Measurements from ENCODE around the gene TTC7B. TPM values are rescaled to one million over a fixed set of nuclear protein-coding genes. Genes with fewer than 3 reads are reported as not detected.

The TTC7B gene
- total and polyA plus RNA-seq, 2 donors (not counting 3 experiments of a cell fraction or from before 2014, with no cell fraction given), result 46.8 to 76.5 TPM

GRCh38 chr14:90487031-90487430, 329.2 kb downstream of the TTC7B start:
- peaks cover 8% of the 10 kb centered on the region for H3K4me1 ChIP-seq (ENCODE audit: control insufficient read depth, extremely low read depth, insufficient read depth, low read length)
- FAIRE-seq, result peak; percentile 59
- H3K4me2 ChIP-seq (ENCODE audit: insufficient read depth, low read length), result no peak overlapping the region
- intact Hi-C loops (cut with micrococcal nuclease), result no loop called here
- H3K9ac ChIP-seq (replicated peaks; ENCODE audit: extremely low read depth, insufficient read depth, low read length), result no peak overlapping the region
- no peak overlapping the region for H2AFZ ChIP-seq (ENCODE audit: low read depth, low read length)
- peaks cover under 1 to 3% of the 10 kb centered on the region in 2 experiments for H3K27me3 ChIP-seq (ENCODE audit: control insufficient read depth in 2 of 2, insufficient read depth in 2 of 2, low read length in 2 of 2)
- no peaks in the 10 kb centered on the region for H4K20me1 ChIP-seq (replicated peaks; ENCODE audit: control insufficient read depth, extremely low read depth, insufficient read depth, low read length)
- POLR2A ChIA-PET, result no interaction called here
- no peak overlapping the region for H3K4me3 ChIP-seq (replicated peaks in 1 of 3; ENCODE audit: insufficient read depth in 1 of 3, low read depth in 1 of 3, low read length in 3 of 3)
- CTCF ChIA-PET, result interaction anchor here (1.3 to 1.9 kb wide), 2 partner anchors 11 to 87 kb away, joined by 3 to 7 read pairs; no protein-coding TSS in a partner anchor
- DNase-seq (ENCODE audit: low read depth, low spot score), result peak; percentile 79
- H3K79me2 ChIP-seq (ENCODE audit: control insufficient read depth, insufficient read depth, low read length), result no peaks in the 10 kb centered on the region
- no peaks in the 10 kb centered on the region for H3K36me3 ChIP-seq (ENCODE audit: control insufficient read depth in 2 of 2, extremely low read depth in 1 of 2, insufficient read depth in 2 of 2, low read length in 2 of 2)
- BruUV-seq (replicated peaks), result no TSS peak
- no peak overlapping the region for H3K27ac ChIP-seq (ENCODE audit: insufficient read depth, low read depth, low read length)
- dilution Hi-C loops (cut with MboI; ENCODE audit: extremely low pct_ligation_motif_present, low sequenced_read_pairs), result no loop called here
- no peak for TF ChIP-seq EZH2 (IDR thresholded peaks at IDR 0.05; ENCODE audit: borderline replicate concordance, low read depth, low read length, severe bottlenecking)
- TF ChIP-seq POLR2AphosphoS5 (IDR thresholded peaks at IDR 0.05; ENCODE audit: insufficient read depth, low read depth, low read length), result peak; percentile 33
- no peaks in the 10 kb centered on the region for H3K9me1 ChIP-seq (replicated peaks; ENCODE audit: control insufficient read depth, extremely low read depth, insufficient read depth, low read length)
- H3K9me3 ChIP-seq (replicated peaks; ENCODE audit: control insufficient read depth, insufficient read depth, low read length), result no peaks in the 10 kb centered on the region

GRCh38 chr14:90484291-90484690, 331.9 kb downstream of the TTC7B start:
- intact Hi-C loops (cut with micrococcal nuclease), result no loop called here
- CTCF ChIA-PET, result interaction anchor here (1.1 kb wide), 1 partner anchor 14 kb away, joined by 3 read pairs; no protein-coding TSS in a partner anchor
- TF ChIP-seq FOS (IDR thresholded peaks at IDR 0.05; ENCODE audit: borderline replicate concordance, insufficient read depth, low read length) (no peak), POLR2A (IDR thresholded peaks at IDR 0.05; ENCODE audit: low read depth, low read length) (no peak), CTCF (IDR thresholded peaks at IDR 0.05; ENCODE audit: extremely low read depth in 1 of 2, insufficient read depth in 1 of 2, low read depth in 1 of 2, low read length in 2 of 2) (no peak), MAX (IDR thresholded peaks at IDR 0.05; ENCODE audit: insufficient read depth, insufficient read length) (no peak), GATA2 (IDR thresholded peaks at IDR 0.05; ENCODE audit: insufficient read depth, insufficient read length, low read depth, low read length) (no peak), JUN (IDR thresholded peaks at IDR 0.05; ENCODE audit: borderline replicate concordance, insufficient read depth, insufficient read length, low read depth) (no peak), EZH2 (IDR thresholded peaks at IDR 0.05; ENCODE audit: borderline replicate concordance, low read depth, low read length, severe bottlenecking) (no peak), POLR2AphosphoS5 (IDR thresholded peaks at IDR 0.05; ENCODE audit: insufficient read depth, low read depth, low read length) (no peak), MYC (IDR thresholded peaks at IDR 0.05; ENCODE audit: low read depth, low read length) (no peak)
- Histone ChIP-seq H3K36me3 (ENCODE audit: control insufficient read depth in 2 of 2, extremely low read depth in 1 of 2, insufficient read depth in 2 of 2, low read length in 2 of 2) (no peaks in the 10 kb centered on the region), H3K9ac (replicated peaks; ENCODE audit: extremely low read depth, insufficient read depth, low read length) (no peak overlapping the region), H4K20me1 (replicated peaks; ENCODE audit: control insufficient read depth, extremely low read depth, insufficient read depth, low read length) (no peaks in the 10 kb centered on the region), H3K9me3 (replicated peaks; ENCODE audit: control insufficient read depth, insufficient read depth, low read length) (no peaks in the 10 kb centered on the region), H3K4me2 (ENCODE audit: insufficient read depth, low read length) (no peak overlapping the region), H3K27me3 (ENCODE audit: control insufficient read depth in 2 of 2, insufficient read depth in 2 of 2, low read length in 2 of 2) (peaks cover 4 to 17% of the 10 kb centered on the region in 2 experiments), H3K79me2 (ENCODE audit: control insufficient read depth, insufficient read depth, low read length) (no peaks in the 10 kb centered on the region), H3K9me1 (replicated peaks; ENCODE audit: control insufficient read depth, extremely low read depth, insufficient read depth, low read length) (no peaks in the 10 kb centered on the region), H3K4me1 (ENCODE audit: control insufficient read depth, extremely low read depth, insufficient read depth, low read length) (peaks cover 8% of the 10 kb centered on the region), H3K27ac (ENCODE audit: insufficient read depth, low read depth, low read length) (no peak overlapping the region), H2AFZ (ENCODE audit: low read depth, low read length) (no peak overlapping the region), H3K4me3 (replicated peaks in 1 of 3; ENCODE audit: insufficient read depth in 1 of 3, low read depth in 1 of 3, low read length in 3 of 3) (no peak overlapping the region)
- no TSS peak for BruUV-seq (replicated peaks)
- dilution Hi-C loops (cut with MboI; ENCODE audit: extremely low pct_ligation_motif_present, low sequenced_read_pairs), result no loop called here
- POLR2A ChIA-PET, result no interaction called here
- FAIRE-seq, result no peak
- DNase-seq (ENCODE audit: low read depth, low spot score), result no peak

Data from endothelial cell of umbilical vein (primary cell).